Hepatocyte (in vitro differentiated cells): ENCODE data around the gene TRIM34. TPM values are rescaled to one million over a fixed set of nuclear protein-coding genes. Genes with fewer than 3 reads are reported as not detected.
A peak's percentile ranks its signal among the peaks of the same experiment; 100 is the strongest.

Source experiments
- DNase-seq: peaks from one replicate; pipeline ENCODE4 v3.0.0-alpha.2; 2016; ENCODE audit warnings: low spot score
- H2AFZ ChIP-seq: fragments of 200-600 bp; sonication (generic); 2 replicates; pipeline ENCODE4 v1.6.0; 2016; ENCODE audit warnings: antibody characterized with exemption, mild to moderate bottlenecking
- H3K27ac ChIP-seq: fragments of 200-600 bp; sonication (generic); 2 replicates; pipeline ENCODE4 v1.5.1; 2016; ENCODE audit warnings: mild to moderate bottlenecking
- H3K27me3 ChIP-seq: fragments of 200-600 bp; sonication (generic); 2 replicates; pipeline ENCODE4 v1.6.1; 2016
- H3K36me3 ChIP-seq: fragments of 200-600 bp; sonication (generic); replicated peaks from 2 replicates; pipeline ENCODE4 v1.5.1; 2016; ENCODE audit warnings: low read depth; ENCODE audit not compliant: insufficient read depth
- H3K4me1 ChIP-seq: fragments of 200-600 bp; sonication (generic); 2 replicates; pipeline ENCODE4 v1.5.1; 2016; ENCODE audit warnings: mild to moderate bottlenecking, moderate library complexity; ENCODE audit not compliant: insufficient read depth
- H3K4me2 ChIP-seq: fragments of 200-600 bp; sonication (generic); 2 replicates; pipeline ENCODE4 v1.6.0; 2016
- H3K4me3 ChIP-seq: fragments of 200-600 bp; sonication (generic); 2 replicates; pipeline ENCODE4 v1.5.1; 2016; ENCODE audit warnings: mild to moderate bottlenecking
- H3K79me2 ChIP-seq: fragments of 200-600 bp; sonication (generic); 2 replicates; pipeline ENCODE4 v1.6.0; 2017; ENCODE audit warnings: mild to moderate bottlenecking
- H3K9me2 ChIP-seq: fragments of 200-600 bp; sonication (generic); replicated peaks from 2 replicates; pipeline ENCODE4 v1.6.0; 2017; ENCODE audit warnings: mild to moderate bottlenecking; ENCODE audit not compliant: insufficient read depth
- H3K9me3 ChIP-seq: fragments of 200-600 bp; sonication (generic); 2 replicates; pipeline ENCODE4 v1.5.1; 2016; ENCODE audit warnings: low read depth, mild to moderate bottlenecking
- H4K20me1 ChIP-seq: fragments of 200-600 bp; sonication (generic); 2 replicates; pipeline ENCODE4 v1.6.0; 2016; ENCODE audit warnings: mild to moderate bottlenecking; ENCODE audit not compliant: insufficient read depth, poor library complexity, severe bottlenecking
- EZH2 ChIP-seq: fragments of 200-600 bp; sonication (generic); IDR thresholded peaks from 2 replicates; pipeline ENCODE4 v1.6.1; 2016; ENCODE audit warnings: antibody characterized with exemption, mild to moderate bottlenecking, borderline replicate concordance
- EZH2phosphoT487 ChIP-seq: fragments of 200-600 bp; sonication (generic); IDR thresholded peaks from one replicate; pipeline ENCODE4 v1.6.1; 2018; ENCODE audit warnings: antibody characterized with exemption, mild to moderate bottlenecking, low read depth, moderate library complexity; ENCODE audit not compliant: unreplicated experiment, severe bottlenecking
- WGBS: methylation state at CpG from one replicate; pipeline ENCODE4 v1.1.6; 2016; ENCODE audit warnings: low lambda C conversion rate; ENCODE audit errors: missing lambda C conversion rate; 5-methylcytosine and 5-hydroxymethylcytosine counted together
- polyA plus RNA-seq: library from polyadenylated mRNA; unstranded; fragments of >200 nt; fragmentation: Nextera tagmentation; extraction: Ambion mirVana; gene quantifications from 2 replicates; pipeline ENCODE4 v1.2.1, GENCODE V29; 2016
- total RNA-seq: library from RNA; depleted of rRNA; stranded (reverse); fragments of >200 nt; gene quantifications from 2 replicates; pipeline ENCODE4 v1.2.3, GENCODE V29; 2014
- TF ChIP-seq, protein P1 (sequence below): fragments of 200-600 bp; sonication (generic); IDR thresholded peaks from 2 replicates; pipeline ENCODE4 v1.5.1; 2016; ENCODE audit warnings: antibody characterized with exemption, mild to moderate bottlenecking; ENCODE audit not compliant: poor library complexity

TRIM34 gene
- total and polyA plus RNA-seq, 2 experiments from 2014 or later: 3.6 to 14.6 TPM

- 71% methylated on average over 3 of the region's 3 CpGs for WGBS
- H3K4me3 ChIP-seq: no peak overlapping the region
- H3K4me2 ChIP-seq: no peak overlapping the region
- TF ChIP-seq, protein P1, sequence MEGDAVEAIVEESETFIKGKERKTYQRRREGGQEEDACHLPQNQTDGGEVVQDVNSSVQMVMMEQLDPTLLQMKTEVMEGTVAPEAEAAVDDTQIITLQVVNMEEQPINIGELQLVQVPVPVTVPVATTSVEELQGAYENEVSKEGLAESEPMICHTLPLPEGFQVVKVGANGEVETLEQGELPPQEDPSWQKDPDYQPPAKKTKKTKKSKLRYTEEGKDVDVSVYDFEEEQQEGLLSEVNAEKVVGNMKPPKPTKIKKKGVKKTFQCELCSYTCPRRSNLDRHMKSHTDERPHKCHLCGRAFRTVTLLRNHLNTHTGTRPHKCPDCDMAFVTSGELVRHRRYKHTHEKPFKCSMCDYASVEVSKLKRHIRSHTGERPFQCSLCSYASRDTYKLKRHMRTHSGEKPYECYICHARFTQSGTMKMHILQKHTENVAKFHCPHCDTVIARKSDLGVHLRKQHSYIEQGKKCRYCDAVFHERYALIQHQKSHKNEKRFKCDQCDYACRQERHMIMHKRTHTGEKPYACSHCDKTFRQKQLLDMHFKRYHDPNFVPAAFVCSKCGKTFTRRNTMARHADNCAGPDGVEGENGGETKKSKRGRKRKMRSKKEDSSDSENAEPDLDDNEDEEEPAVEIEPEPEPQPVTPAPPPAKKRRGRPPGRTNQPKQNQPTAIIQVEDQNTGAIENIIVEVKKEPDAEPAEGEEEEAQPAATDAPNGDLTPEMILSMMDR: no peak
- TF ChIP-seq EZH2phosphoT487: no peak
- TF ChIP-seq EZH2: no peak
- no peaks in the 10 kb centered on the region for H3K9me2 ChIP-seq
- no peak for DNase-seq
- H3K27me3 ChIP-seq: no peaks in the 10 kb centered on the region
- H3K79me2 ChIP-seq: no peaks in the 10 kb centered on the region
- no peaks in the 10 kb centered on the region for H3K36me3 ChIP-seq
- H3K27ac ChIP-seq: no peak overlapping the region
- no peaks in the 10 kb centered on the region for H3K9me3 ChIP-seq
- H2AFZ ChIP-seq: no peak overlapping the region
- no peaks in the 10 kb centered on the region for H4K20me1 ChIP-seq
- peaks cover 37% of the 10 kb centered on the region for H3K4me1 ChIP-seq
Observed at GRCh38 chr11:5622802-5623201, 2.0 kb upstream of the TRIM34 start.

GRCh38 chr11:5625281-5625680, 480 bp downstream of the TRIM34 start:
- no peak for TF ChIP-seq EZH2
- TF ChIP-seq EZH2phosphoT487: no peak
- TF ChIP-seq, protein P1: no peak
- Histone ChIP-seq H4K20me1 (no peaks in the 10 kb centered on the region), H3K9me3 (no peaks in the 10 kb centered on the region), H3K27ac (peak overlapping the region; percentile 57), H3K4me1 (peaks cover 30% of the 10 kb centered on the region), H3K27me3 (no peaks in the 10 kb centered on the region), H2AFZ (peak overlapping the region; percentile 64), H3K4me2 (peak overlapping the region; percentile 71), H3K36me3 (no peaks in the 10 kb centered on the region), H3K4me3 (peak overlapping the region; percentile 12), H3K9me2 (no peaks in the 10 kb centered on the region), H3K79me2 (no peaks in the 10 kb centered on the region)
- WGBS: 46% methylated on average over 4 of the region's 4 CpGs
- no peak for DNase-seq

GRCh38 chr11:5626196-5626595, 1.4 kb downstream of the TRIM34 start:
- Histone ChIP-seq H3K4me2 (peak overlapping the region; percentile 71), H2AFZ (no peak overlapping the region), H3K27ac (no peak overlapping the region), H3K9me3 (no peaks in the 10 kb centered on the region), H3K9me2 (no peaks in the 10 kb centered on the region), H3K36me3 (no peaks in the 10 kb centered on the region), H3K4me1 (peaks cover 21% of the 10 kb centered on the region), H3K27me3 (no peaks in the 10 kb centered on the region), H4K20me1 (no peaks in the 10 kb centered on the region), H3K79me2 (no peaks in the 10 kb centered on the region), H3K4me3 (no peak overlapping the region)
- WGBS: 80% methylated on average over 5 of the region's 5 CpGs
- DNase-seq: no peak
- TF ChIP-seq, protein P1: no peak
- no peak for TF ChIP-seq EZH2phosphoT487
- TF ChIP-seq EZH2: no peak

DNA sequence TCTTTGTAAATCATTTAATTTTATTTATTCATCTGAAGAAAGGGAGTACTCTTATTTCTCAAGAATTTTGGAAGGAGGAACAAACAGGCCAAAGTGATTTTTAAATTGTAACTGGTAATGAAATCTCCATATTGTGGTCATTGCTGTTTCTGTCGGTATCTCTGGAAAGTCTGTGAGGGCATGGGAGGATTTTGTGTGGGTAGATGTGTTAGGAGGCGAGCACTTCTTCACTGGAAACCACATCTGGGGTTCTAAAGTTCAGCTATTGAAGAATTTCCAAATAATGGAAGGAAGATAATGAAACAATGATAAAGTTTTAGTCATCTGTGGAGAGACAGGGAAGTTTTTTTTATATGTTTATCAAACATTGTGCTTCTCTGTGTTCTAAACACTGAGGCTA, 6.6 kb downstream of the TRIM34 start:
- H3K4me3 ChIP-seq: no peak overlapping the region
- TF ChIP-seq, protein P1: no peak
- TF ChIP-seq EZH2 (no peak), EZH2phosphoT487 (no peak)
- no peaks in the 10 kb centered on the region for H4K20me1 ChIP-seq
- H3K9me2 ChIP-seq: no peaks in the 10 kb centered on the region
- H3K27ac ChIP-seq: no peak overlapping the region
- no peak overlapping the region for H3K4me2 ChIP-seq
- 92% methylated on average over 2 of the region's 2 CpGs for WGBS
- no peak for DNase-seq
- peaks cover under 1% of the 10 kb centered on the region for H3K4me1 ChIP-seq
- no peaks in the 10 kb centered on the region for H3K27me3 ChIP-seq
- H3K79me2 ChIP-seq: no peaks in the 10 kb centered on the region
- no peaks in the 10 kb centered on the region for H3K36me3 ChIP-seq
- H2AFZ ChIP-seq: no peak overlapping the region
- no peaks in the 10 kb centered on the region for H3K9me3 ChIP-seq
